HG03108 (cell line): ENCODE data around the gene ADCY7.
A peak's percentile ranks its signal among the peaks of the same experiment; 100 is the strongest.

Experiments
- ATAC-seq: cut with Tn5 transposase; IDR thresholded peaks from one replicate; pipeline ENCODE4 v1.9.1; 2021; ENCODE audit warnings: moderate library complexity; ENCODE audit not compliant: unreplicated experiment

ADCY7 gene

DNA sequence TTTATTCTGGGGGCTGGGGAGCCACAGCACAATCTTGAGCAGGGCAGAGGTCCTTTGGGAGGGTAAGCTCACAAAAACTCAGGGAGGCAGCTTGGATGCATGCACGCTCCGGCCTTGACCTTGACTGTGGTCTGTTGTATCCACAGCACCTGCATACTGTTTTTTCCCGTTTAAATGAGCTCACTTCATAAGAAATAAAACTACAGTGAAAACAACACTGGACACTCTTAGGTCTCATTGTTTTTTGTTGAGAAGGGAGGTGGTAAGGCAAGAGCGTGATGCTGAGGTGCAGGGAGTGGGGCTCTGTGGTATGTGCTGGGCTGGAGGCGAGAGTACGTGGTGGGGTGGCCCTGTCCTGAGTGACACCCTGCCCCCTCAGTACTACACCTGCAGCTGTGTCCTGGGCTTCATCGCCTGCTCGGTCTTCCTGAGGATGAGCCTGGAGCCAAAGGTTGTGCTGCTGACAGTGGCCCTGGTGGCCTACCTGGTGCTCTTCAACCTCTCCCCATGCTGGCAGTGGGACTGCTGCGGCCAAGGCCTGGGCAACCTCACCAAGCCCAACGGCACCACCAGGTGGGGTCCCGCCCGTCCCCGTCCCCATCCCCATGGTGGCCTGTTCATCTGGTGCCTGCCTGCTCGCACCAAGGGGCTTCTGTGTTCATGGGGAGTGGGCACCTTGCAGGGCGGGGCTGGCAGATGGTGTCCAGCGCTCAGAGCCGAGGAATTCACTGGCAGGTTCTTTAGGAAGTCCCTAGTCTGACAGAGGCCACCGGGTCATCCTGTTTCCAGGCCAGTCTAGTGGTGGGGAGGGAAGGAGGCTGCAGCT lies 44.2 kb downstream of the ADCY7 start:
- ATAC-seq, result no peak

DNA sequence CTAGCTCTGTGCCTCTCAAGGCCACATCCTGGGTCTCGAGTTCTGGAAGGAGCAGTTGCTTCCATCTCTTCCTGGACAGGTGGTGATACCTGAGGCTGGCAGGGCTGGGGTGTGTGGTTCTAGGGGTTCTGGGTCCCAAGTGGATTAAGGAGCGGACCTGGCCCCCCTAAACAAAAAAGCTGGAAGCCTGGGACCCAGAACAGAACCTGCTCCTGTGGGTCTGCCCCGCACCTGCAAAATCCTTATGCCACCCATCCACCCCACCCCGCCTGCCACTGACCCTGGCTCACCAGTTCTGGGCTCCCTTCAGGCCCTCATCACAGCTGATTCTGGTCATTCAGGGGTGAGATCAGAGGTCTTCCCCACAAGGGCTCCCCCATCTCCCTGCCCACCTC lies 44.8 kb downstream of the ADCY7 start:
- ATAC-seq, result no peak

- ATAC-seq, result no peak
Observed at GRCh38 chr16:50311891-50312501, 45.6 kb downstream of the ADCY7 start.

- no peak for ATAC-seq
Observed at GRCh38 chr16:50313596-50314478, 47.5 kb downstream of the ADCY7 start.

- ATAC-seq, result no peak
Observed at GRCh38 chr16:50314665-50315064, 48.3 kb downstream of the ADCY7 start.

GRCh38 chr16:50315346-50315997 lies 49.1 kb downstream of the ADCY7 start:
- ATAC-seq, result no peak

DNA sequence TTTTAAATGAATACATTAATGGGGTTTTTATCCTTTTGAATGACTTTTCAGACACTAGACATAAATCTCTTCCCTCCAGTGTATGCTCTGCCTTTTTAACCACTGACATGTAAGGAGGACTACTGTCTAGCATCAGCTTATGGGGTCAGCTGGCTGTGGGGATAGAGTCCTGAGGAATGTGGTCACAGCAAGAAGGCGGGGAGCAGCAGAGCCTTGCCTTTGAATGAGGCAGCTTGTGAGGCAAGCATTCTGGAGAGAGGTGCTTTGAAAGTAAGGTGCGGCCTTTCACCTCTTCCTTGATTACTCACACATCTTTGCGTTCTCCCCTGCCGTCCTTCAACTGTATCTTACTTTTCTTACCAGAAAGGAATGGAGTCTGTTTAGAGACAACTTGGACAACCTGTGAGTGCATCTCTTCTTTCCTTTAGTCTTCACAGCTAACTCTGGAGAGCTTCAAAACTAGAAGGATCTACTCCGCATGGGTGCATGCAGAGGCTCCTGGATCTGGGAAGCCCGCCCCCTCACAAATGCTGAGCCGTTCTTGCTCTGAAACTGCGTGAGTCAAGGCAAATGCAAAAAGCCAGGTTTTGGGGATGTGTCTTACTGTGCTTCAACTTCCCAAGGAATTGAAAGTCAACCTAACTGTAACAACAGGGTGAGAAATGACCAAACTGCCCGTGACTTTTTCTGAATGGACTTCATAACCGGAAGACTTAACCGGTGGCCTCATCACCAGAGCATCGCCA lies 49.9 kb downstream of the ADCY7 start:
- ATAC-seq, result no peak

DNA sequence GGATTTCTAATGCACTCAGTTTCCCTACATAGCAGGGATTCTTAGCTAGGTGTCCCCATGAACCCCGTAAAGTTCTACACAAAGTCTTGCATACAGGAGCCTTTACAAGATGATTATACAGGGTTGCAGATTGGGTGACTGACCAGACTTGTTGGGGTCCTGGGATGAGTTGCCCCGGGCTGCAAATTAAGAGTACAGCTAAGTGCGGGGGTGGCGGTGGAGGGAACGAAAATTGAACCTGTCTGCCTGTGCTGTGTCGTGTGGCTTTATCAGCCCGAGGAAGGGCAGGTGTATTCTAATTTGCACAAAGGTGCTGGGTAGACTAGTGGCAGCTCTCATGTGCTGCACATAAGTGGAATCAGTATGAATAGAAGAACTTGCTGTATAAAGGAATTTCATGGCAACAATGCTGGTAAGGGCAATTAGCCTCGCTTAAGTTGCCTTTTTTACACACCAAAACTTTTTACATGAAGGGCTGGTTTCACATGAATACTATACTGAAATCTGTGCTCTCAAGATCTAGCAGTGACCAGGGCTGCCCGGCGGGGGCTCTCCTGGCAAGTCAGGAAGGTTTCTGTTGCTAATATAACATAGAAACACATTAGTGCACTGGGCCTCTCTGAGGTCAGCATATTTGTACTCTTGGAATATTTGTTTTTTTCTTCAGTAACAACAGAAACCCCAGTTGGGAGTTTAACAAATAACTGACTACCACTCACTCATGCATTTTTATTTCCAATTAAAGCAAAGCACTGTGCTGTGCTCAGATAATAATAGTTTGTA lies 50.7 kb downstream of the ADCY7 start:
- no peak for ATAC-seq

DNA sequence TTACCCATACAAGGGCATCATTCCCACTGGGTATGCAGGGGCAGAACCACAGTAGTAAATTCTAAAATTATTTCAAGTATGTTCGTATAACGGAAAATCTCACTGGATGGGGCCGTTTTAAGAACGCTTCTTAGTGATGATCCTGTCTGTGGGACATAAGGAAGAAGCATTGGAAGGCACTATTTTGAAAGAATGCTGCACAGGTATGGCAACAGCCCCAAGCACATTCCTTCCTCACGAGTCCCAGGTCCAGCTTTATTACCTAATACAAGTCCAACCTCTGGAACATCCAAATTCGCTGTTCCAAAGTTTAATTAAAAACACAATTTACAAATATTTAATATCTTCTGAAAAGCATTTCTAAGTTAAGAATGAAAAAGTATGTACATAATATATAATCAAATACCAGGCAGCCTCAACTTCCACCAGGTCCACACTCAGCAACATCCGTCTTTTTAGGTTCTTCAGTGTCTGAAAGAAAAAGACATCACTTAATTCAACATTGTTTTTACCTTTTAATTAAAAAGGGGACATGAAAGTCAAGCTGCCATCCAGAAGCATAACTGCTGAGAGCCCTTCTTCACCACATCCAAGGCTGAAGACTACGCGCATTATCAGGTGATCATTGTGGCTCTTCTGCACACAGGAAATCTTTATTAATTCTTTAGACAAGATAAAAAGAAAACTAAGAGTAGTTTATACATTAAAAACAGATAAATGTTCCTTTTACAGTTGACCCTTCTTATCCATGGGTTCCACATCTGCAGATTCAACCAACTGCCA lies 52.6 kb downstream of the ADCY7 start:
- no peak for ATAC-seq

DNA sequence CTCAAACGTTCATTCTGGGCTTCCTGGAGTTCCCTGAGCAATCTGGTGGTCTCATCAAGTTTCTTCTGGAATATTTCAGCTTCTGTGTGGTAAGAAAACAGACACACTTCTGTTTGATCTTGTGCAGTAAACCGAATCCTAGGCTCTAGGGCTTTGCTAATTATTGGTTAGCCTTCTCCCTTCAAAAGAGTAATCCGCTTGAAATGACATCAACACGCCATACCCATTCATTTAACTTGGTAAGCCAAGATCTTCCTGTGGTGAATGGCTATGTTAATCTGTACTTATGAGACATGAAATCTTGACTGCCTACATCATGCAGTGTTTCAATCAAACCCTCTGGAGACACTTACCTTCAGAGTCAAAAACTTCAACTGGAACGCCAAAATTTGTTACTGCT lies 54.0 kb downstream of the ADCY7 start:
- no peak for ATAC-seq

GRCh38 chr16:50322333-50322732 lies 56.0 kb downstream of the ADCY7 start:
- no peak for ATAC-seq

DNA sequence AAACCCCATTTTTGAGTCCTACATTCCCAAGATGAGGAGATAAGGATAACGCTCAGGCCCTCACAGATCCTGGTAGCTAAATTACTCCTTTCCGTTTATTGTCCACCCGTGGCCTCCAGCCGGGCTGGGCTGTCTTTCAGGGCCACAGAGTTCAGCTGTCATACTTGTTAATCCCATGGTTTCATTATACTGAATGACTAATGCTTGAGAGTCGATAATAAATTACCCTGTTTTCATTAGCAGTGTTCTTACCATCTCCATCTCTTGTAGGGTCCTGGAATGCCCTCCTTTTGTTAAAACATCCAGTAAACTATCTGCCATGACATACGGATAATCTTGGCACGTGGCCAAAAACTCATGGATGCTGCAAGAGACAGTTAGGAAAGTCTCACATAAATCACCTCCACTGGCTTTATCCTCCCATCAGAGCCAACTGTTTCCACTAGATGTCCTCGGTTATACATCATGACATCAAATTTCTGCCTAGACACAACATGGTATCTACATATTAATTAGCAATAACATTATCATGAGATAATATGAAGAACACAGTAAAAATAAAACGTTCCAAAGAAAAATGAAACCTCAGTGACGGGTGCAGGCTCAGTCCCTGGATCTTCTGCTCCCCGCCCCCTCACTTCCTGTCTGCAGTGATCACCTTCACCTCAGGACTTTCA lies 57.1 kb downstream of the ADCY7 start:
- ATAC-seq, result no peak

DNA sequence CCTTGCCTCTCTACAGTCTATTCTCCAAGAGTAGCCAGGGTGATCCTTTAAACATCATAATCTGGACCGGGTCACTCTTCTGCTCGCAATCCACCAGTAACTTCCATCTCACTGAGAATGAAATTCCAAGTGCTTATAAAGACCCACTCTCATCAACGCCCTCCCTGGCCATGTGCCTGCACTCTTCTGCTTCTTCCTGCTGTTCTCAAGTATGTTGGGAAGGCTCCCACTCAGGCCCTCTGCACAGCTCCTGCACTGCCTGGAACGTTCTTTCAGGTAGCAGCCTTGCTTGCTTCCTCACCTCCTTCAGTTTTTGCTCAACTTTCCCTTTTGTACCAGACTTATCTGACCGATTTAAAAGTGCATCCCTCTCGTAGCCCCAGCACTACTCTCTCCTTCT lies 58.0 kb downstream of the ADCY7 start:
- ATAC-seq, result no peak

DNA sequence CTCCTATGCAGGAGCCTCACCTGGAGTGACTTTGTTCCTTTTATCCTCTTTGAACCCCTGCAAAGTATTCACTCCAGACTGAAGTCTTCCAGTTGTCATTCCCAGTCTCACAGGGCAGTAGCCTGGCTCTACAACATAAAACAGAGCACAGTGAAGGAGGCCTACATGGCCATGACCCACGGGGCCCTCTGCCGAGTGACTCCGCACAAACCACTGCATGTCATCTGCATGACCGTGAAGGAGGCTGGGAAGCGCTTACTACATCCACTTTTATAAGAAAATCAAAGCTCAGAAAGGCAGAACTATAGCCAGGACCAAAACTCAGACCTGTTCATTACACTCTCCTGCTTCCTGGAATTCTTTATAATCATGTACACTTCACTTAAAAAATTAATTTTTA lies 59.9 kb downstream of the ADCY7 start:
- no peak for ATAC-seq

DNA sequence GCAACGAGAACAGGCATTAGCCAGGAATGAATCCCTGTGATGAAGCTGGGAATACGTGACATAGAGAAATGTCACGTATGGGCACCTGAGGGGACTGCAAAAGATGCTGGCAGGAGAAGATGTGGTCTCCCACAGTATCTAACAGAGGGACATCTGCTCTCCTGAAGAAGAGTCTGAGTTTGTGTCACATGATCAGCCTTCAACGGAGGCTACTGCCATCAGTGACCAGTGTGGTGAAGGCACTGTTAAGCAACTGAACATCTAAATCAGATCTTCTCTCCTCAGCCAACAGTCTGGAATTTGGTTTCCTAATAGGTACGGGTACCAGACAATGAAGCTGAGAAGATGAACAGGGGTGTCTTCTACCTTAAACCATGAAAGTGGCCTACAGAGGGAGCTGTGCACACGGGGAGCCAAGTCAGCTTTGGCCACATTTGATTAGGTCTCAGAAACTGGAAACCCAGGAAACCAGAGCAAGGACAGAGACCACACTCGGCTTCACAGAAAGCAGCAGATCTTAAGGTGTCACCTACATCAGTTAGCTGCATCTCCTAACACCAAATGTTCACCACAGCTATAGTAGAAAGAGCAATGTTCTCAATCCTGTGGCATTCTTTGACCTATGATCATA lies 60.6 kb downstream of the ADCY7 start:
- peak; percentile 50 for ATAC-seq

DNA sequence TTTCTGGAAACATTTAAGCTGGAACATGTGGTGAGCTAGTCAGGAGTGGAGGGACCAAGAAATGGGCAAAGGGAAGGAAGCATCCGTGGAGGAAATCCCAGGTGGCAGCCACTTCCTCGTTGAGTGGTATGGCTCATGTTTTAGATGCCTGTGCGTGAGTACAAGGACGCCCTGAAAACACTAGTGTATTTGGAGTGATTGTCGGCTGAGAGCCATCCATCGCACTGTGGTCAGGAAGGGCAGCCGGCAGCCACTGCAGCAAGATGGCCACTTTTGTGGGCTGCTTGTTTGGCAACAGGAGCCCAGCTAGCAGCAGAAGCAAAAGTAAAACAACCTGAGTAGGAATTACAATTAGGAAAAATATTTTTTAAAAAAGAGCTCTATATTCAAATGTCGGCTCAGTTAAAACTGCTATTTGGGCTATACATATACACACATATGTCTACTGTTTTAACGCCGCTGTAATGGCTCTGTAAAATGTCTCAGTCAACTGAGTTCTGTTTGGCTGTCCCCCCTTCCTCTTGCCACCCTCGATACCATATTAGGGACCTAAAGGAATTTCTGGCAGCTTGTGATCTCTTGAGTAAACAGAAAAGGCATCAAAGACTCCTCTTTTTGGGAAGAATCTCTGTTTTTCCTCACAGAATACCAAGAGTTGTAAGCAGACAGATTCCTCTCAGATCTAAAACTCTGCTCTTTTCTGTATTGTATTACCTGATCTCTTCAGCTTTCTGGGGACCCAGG lies 63.3 kb downstream of the ADCY7 start:
- no peak for ATAC-seq

DNA sequence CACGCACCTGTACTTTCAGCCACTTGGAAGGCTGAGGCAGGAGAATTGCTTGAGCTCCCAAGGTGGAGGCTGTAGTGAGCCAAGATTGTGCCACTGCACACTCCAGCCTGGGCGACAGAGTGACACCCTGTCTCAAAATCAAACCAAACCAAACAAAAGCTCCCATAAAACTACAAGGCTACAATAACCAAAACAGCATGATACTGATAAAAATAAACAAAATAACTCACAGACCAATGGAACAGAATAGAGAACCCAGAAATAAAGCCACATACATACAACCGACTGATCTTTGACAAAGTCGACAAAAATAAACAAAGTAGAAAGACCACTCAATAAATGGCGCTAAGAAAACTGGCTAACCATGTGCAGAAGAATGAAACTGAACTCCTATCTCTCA lies 65.2 kb downstream of the ADCY7 start:
- ATAC-seq, result no peak
